ENCODE measurements around the gene TMEM175. TPM values are rescaled to one million over a fixed set of nuclear protein-coding genes. Genes with fewer than 3 reads are reported as not detected.

Gene TMEM175
- total and polyA plus RNA-seq, 2 of the 4 experiments (the other 2 are of a cell fraction), result 7.7 to 41.9 TPM

GRCh38 chr4:978957-979701 lies 46.9 kb downstream of the TMEM175 start:
- H3K4me3 ChIP-seq (ENCODE audit: insufficient read depth, low read depth, low read length), result no peak overlapping the region
- no peak overlapping the region for H3K56ac ChIP-seq (ENCODE audit: extremely low read depth, insufficient read depth, low read length)
- H3K4me1 ChIP-seq (ENCODE audit: control insufficient read depth, insufficient read depth, low read length), result peaks cover 5% of the 10 kb centered on the region; the same call in 1 of the 2 replicates
- ATAC-seq (ENCODE audit: low read depth) (peak; percentile 80), DNase-seq (peak; percentile 61)
- POLR2A ChIA-PET (ENCODE audit: unreplicated experiment), result no interaction called here
- CTCF ChIA-PET, result no interaction called here
- in situ Hi-C loops (cut with MboI; ENCODE audit: low sequenced_read_pairs), result no loop called here
- H3K79me1 ChIP-seq (ENCODE audit: low read depth in 1 of 2, low read length in 2 of 2), result no peaks in the 10 kb centered on the region
- peak overlapping the region; percentile 39 for H2BK20ac ChIP-seq (ENCODE audit: low read depth, low read length)
- BruUV-seq (replicated peaks), result no TSS peak
- no peak overlapping the region; the same call in 2 of the 3 replicates for H2BK15ac ChIP-seq (ENCODE audit: low read depth, low read length)
- H3K9me1 ChIP-seq (ENCODE audit: insufficient read depth, low read length), result peaks cover 11% of the 10 kb centered on the region; the same call in 1 of the 2 replicates
- peak overlapping the region; percentile 91 for H3K14ac ChIP-seq (replicated peaks; ENCODE audit: low read depth, low read length)
- H3K27ac ChIP-seq (ENCODE audit: insufficient read depth, low read length), result peak overlapping the region; percentile 13; the same call in 1 of the 2 replicates
- peak overlapping the region; percentile 6; the same call in 1 of the 2 replicates for H3K4me2 ChIP-seq (ENCODE audit: low read depth, low read length)
- H4K5ac ChIP-seq (ENCODE audit: low read depth, low read length), result peak overlapping the region; percentile 13; the same call in 1 of the 2 replicates
- dilution Hi-C loops (cut with HindIII; ENCODE audit: low sequenced_read_pairs, unreplicated experiment), result no loop called here
- 40% methylated on average over 3 of the region's 20 CpGs; no CpG with 5 or more reads in 1 of the 2 experiments for WGBS, 2 experiments (ENCODE audit: extremely low coverage in 2 of 2, insufficient read length in 1 of 2)
- H3K4ac ChIP-seq (ENCODE audit: low read depth, low read length), result peak overlapping the region; percentile 55
- H4K91ac ChIP-seq (ENCODE audit: insufficient read depth, low read depth, low read length), result peak overlapping the region; percentile 54; the same call in 1 of the 2 replicates
- peak overlapping the region; percentile 70 for H2BK120ac ChIP-seq (ENCODE audit: low read depth, low read length)
- H3K27me3 ChIP-seq (ENCODE audit: control insufficient read depth, insufficient read depth, low read length), result no peaks in the 10 kb centered on the region
- no peak overlapping the region; the same call in 1 of the 2 replicates for H3K18ac ChIP-seq (ENCODE audit: low read depth, low read length)
- peak overlapping the region; percentile 5; the same call in 1 of the 2 replicates for H3K23ac ChIP-seq (ENCODE audit: low read depth, low read length)
- intact Hi-C loops (cut with micrococcal nuclease), result no loop called here
- H2AK5ac ChIP-seq (ENCODE audit: low read depth, low read length), result peak overlapping the region; percentile 67; the same call in 1 of the 2 replicates
- peak overlapping the region; percentile 39 to 92; a peak in 3 of 4 replicates for H4K8ac ChIP-seq (ENCODE audit: low read depth in 2 of 2, low read length in 2 of 2)
- H4K20me1 ChIP-seq (ENCODE audit: insufficient read depth, low read length), result no peaks in the 10 kb centered on the region
- TF ChIP-seq CEBPB (IDR thresholded peaks at IDR 0.05; ENCODE audit: low read depth, low read length) (peak; percentile 89), MAFK (IDR thresholded peaks at IDR 0.05; ENCODE audit: low read depth, low read length) (0 out of 2 replicates have a peak, but pooled peaks have one; percentile 0)
- TF ChIP-seq, protein P1, sequence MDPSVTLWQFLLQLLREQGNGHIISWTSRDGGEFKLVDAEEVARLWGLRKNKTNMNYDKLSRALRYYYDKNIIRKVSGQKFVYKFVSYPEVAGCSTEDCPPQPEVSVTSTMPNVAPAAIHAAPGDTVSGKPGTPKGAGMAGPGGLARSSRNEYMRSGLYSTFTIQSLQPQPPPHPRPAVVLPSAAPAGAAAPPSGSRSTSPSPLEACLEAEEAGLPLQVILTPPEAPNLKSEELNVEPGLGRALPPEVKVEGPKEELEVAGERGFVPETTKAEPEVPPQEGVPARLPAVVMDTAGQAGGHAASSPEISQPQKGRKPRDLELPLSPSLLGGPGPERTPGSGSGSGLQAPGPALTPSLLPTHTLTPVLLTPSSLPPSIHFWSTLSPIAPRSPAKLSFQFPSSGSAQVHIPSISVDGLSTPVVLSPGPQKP (IDR thresholded peaks at IDR 0.05; ENCODE audit: borderline replicate concordance, low read depth, low read length), result no peak
- H2BK5ac ChIP-seq (ENCODE audit: low read depth, low read length, poor library complexity, severe bottlenecking), result peak overlapping the region; percentile 14
- H3K9me3 ChIP-seq (ENCODE audit: control insufficient read depth, insufficient read depth, low read length), result no peaks in the 10 kb centered on the region
- peak overlapping the region; percentile 78 for H2AK9ac ChIP-seq (replicated peaks; ENCODE audit: low read depth, low read length, poor library complexity)
- no peaks in the 10 kb centered on the region for H3K36me3 ChIP-seq (ENCODE audit: control insufficient read depth, insufficient read depth, low read length)
- no peak overlapping the region for H3K9ac ChIP-seq (ENCODE audit: low read depth, low read length)
- H2AFZ ChIP-seq (replicated peaks; ENCODE audit: low read length, poor library complexity), result peak overlapping the region; percentile 80
